HG02610 (cell line): Measurements from ENCODE around the gene WDR45B.

ENCODE experiments used
- ATAC-seq: cut with Tn5 transposase; IDR thresholded peaks from one replicate; pipeline ENCODE4 v1.9.1; 2021; ENCODE audit warnings: mild to moderate bottlenecking, moderate library complexity; ENCODE audit not compliant: unreplicated experiment

Gene WDR45B

GRCh38 chr17:82648165-82648668 is at the start of gene WDR45B:
WDR45B (minus strand) TSS chr17:82648444; CDS start chr17:82648340, 104 bp downstream.
- ATAC-seq = peak; percentile 69

DNA sequence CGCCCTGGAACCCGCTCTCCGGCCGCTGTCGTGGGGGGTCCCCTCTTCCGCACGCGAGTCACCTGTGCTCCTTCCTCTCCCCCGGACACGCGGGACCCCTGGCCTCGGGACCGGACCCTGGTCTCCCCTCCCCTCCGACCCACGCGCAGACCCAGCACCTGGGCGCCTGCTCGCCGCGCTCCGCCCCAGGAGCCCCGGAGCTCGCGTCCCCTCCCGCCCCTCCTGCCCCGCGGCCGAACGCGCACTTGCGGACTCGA is 49.5 kb upstream of the WDR45B start:
- no peak for ATAC-seq

- no peak for ATAC-seq
These were observed 48.9 kb upstream of the WDR45B start for GRCh38 chr17:82696916-82697807.

- ATAC-seq = no peak
These were observed 48.0 kb upstream of the WDR45B start for GRCh38 chr17:82696259-82696658.

GRCh38 chr17:82694647-82695046 is 46.4 kb upstream of the WDR45B start:
- no peak for ATAC-seq

GRCh38 chr17:82693168-82693867 is 45.1 kb upstream of the WDR45B start:
- ATAC-seq = no peak

- no peak for ATAC-seq
These were observed 44.0 kb upstream of the WDR45B start for GRCh38 chr17:82692268-82692667.

DNA sequence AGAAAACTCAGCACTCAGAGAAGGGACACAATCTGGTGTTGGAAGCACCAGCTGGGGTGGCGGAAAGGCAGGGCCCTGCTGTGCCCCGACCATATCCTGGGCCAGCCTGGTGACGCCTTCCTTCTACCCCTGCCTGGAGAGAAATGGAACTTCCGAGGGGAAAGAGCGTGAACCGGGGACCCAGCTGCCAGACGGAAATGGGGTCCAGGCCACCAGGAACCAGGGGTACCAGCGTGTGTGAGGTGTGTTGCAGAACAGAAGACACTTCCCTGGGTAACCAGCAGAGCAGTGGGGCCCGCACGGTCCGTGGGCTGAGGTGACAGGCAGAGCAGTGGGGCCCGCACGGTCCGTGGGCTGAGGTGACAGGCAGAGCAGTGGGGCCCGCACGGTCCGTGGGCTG is 43.5 kb upstream of the WDR45B start:
- ATAC-seq = no peak

DNA sequence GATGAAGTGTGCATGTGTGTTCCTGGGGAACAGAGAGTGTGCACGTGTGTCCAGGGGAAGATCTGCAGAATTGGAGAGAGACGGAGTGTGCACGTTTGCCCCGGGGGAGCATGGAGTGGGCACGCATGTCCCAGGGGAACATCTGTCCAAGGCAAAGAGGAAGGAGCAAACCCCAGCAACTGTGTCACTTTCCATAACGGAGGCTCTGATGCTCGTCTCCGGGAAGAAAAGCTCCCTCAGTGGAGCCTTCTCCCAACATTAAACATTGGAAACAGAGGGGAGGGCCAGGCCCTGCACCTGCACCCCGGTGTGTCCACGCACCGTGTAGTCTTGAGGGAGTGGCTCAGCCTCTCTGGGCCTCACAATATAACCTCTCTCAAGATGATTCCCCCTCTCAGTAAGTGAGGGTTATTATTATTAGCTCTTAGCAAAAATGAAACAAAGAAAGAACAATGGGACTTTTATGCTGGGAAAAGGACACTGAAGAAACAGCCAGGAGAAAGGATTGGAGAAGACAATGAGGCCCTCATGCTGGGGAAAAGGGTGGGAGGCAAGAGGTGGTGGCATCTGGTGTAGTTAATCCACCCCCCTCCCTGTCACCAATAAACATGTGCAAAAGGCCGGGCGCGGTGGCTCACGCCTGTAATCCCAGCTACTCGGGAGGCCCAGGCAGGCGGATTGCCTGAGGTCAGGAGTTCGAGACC is 42.7 kb upstream of the WDR45B start:
- no peak for ATAC-seq

GRCh38 chr17:82689077-82689476 is 40.8 kb upstream of the WDR45B start:
- no peak for ATAC-seq

DNA sequence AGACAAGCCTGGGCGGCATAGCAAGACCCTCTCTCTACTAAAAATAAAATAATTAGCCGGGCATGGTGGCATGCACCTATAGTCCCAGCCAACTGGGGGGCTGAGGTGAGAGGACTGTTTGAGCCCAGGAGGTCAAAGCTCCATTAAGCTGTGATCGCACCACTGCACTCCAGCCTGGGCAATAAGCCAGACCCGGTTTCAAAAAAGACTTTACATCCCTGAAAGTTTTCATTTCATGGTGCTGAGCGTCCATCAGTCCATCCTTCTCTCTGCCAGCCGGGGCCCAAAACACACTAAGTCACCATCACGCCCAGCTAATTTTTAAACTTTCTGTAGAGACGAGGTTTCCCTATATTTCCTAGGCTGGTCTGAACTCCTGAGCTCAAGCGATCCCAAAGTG is 39.6 kb upstream of the WDR45B start:
- ATAC-seq = no peak

- no peak for ATAC-seq
These were observed 39.2 kb upstream of the WDR45B start for GRCh38 chr17:82687375-82687861.

DNA sequence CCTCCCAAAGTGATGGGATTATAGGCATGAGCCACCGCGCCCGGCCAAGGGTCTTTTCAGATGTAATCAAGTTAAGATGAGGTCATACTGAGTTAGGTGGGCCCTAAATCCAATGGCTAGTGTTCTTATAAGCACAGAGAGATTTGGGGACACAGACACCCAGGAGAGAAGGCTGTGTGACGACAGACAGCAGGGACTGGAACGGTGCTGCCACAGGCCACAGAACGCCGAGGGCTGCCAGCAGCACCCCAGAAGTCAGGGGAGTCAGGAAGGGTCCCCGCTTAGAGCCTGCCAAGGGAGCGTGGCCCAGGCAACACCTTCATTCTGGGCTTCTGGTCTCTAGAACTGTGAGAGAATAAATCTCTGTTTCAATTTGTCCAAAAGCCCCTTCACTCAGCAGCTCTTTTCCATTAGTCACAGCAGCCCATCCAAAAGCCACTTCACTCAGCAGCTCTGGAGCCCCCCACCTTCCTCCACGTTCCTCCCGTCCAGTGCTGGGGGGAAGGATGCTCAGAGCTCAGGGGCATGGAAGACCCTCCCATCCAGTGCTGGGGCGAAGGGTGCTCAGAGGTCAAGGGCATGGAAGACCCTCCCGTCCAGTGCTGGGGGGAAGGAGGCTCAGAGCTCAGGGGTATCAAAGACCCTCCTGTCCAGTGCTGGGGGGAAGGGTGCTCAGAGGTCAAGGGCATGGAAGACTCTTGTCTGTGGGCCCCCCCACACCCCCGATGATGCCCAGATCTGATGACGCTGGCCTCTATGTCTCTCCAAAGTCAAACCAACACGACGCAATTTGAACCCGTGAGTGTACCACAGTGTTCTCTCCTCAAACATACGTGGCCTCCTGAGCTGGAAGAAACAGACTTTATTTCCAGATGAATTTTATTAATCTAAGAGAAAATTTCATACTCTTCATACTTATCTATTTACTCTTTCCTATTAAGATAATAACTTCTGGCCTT is 38.4 kb upstream of the WDR45B start:
- ATAC-seq = no peak

DNA sequence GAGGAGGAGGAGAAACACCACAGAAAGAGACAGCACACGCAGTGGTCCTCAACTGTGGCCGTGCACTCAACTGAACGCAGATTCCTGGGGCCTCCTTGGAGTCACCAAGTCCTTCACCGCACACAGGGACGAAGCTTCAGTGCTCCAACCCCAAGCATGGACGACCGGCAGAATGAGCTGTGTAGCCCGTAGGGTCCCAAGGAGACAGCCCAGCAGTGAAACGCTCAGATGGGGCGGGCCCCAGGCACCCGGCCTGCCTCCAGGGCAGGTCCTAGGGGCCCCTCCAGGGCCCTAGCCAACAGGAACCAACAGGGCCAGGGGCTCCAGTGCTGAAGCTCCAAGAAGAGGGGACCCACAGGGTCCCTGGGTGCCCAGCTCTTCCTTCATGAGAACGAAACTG is 37.0 kb upstream of the WDR45B start:
- ATAC-seq = no peak

DNA sequence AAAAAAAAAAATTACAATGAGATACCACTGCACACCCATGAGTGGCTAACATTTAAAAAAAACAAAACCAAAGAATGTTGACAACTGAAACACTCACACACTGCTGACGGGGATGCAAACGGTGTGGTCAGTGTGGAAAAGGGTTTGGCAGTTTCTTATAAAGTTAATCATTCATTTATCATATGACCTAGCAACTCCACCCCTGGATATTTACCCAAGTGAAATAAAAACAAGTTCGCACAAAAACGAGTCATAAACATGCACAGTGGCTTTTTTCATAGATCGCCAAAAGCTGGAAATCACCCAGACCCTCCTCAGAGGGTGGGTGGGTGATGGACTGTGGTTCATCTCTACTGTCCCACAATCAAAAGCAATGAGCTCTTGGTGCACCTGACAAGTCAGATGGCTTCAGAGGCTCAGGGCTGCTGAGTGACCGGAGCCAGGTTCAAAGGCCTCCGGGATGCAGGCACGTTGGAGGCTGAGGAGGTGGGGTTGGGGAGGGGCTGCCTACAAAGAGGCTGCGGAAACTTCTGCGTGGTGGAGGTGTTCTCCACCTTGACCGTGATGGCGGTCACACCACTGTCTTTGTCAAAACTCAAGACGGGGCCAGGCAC is 36.1 kb upstream of the WDR45B start:
- no peak for ATAC-seq

DNA sequence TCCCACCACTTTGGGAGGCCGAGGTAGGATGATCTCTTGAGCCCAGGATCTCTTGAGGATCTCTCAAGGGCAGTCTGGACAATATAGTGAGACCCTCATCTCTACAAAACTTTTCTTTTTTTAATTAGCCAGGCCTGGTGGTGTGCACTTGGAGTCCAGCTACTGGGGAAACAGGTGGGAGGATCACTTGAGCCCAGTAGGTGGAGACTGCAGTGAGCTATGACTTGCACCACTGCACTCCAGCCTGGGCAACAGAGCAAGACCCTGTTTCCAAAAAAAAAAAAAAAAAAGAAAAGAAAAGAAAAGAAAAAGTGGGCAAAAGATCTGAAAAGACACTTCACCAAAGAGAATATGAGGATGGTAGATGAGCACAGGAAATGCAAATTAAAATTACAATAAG is 35.3 kb upstream of the WDR45B start:
- no peak for ATAC-seq

- ATAC-seq = no peak
These were observed 33.3 kb upstream of the WDR45B start for GRCh38 chr17:82681547-82681946.

DNA sequence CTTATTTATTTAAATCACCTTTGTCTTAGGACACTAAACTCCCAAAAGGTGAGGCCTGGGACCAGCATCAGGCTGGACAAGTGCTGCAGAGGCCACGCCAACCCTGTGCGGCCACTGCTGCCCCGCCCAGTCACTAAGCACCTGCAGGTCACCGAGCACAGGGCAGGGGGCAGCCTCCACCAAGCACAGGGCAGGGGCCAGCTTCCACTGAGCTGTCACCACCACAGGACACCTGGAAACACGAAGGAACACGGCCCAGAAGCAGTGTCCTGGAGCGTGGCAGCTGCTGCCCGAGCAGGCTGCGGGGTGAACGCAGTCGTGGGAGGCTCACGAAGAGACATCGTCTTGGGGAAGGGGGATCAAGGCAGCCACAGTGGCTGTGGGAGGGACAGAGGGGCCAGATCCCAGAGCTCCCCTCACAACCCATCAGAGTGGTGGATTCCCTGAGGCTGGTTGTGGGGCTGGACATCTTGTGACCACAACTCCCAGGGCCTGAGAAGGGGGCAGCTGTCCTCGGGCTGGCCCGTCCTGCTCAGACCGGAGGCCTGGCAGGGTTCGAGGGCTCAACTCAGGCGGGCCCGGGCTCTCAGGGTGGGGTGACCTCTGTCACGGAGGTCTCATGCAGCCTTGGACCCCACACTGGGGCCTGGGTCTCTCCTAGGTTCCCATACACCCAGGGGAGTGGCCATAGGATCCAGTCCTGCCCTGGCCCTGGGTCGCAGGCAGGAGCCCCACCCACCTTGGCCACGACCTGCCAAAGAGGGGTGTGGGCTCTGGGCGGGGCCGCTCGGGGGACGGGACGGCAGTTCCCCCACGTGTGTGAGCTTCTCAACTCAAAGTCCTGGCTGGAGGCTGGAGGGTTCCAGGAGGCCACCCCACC is 31.6 kb upstream of the WDR45B start:
- ATAC-seq = no peak
